ENCODE measurements around the gene SOX5. TPM values are rescaled to one million over a fixed set of nuclear protein-coding genes. Genes with fewer than 3 reads are reported as not detected.

The SOX5 gene
- total and polyA plus RNA-seq, 2 donors (not counting 1 experiment from before 2014, with no cell fraction given), result 9.2 to 32.0 TPM

GRCh38 chr12:23742574-23742973 is 206.9 kb downstream of the SOX5 start:
- Histone ChIP-seq H3K4me3 (replicated peaks in 1 of 4; ENCODE audit: control extremely low read depth in 1 of 4, insufficient read depth in 1 of 4, low read depth in 3 of 4, low read length in 4 of 4) (no peak overlapping the region), H3K9ac (ENCODE audit: insufficient read depth, low read length) (no peak overlapping the region), H3K79me2 (ENCODE audit: control insufficient read depth, insufficient read depth, low read length) (no peaks in the 10 kb centered on the region), H3K27me3 (ENCODE audit: control insufficient read depth, insufficient read depth, low read length) (no peaks in the 10 kb centered on the region), H2AFZ (ENCODE audit: low read length) (no peak overlapping the region), H3K4me1 (ENCODE audit: control insufficient read depth, extremely low read depth, insufficient read depth, low read length) (no peaks in the 10 kb centered on the region), H4K20me1 (ENCODE audit: control insufficient read depth, extremely low read depth, insufficient read depth, low read length) (no peaks in the 10 kb centered on the region), H3K27ac (ENCODE audit: insufficient read depth, low read length) (no peak overlapping the region), H3K9me3 (ENCODE audit: control insufficient read depth, insufficient read depth, low read depth, low read length) (no peaks in the 10 kb centered on the region), H3K4me2 (ENCODE audit: extremely low read depth, insufficient read depth, low read length) (no peak overlapping the region), H3K36me3 (ENCODE audit: control insufficient read depth, insufficient read depth, low read length) (no peaks in the 10 kb centered on the region)
- DNase-seq (ENCODE audit: low read depth in 2 of 2), result no peak
- TF ChIP-seq CTCF (conservative IDR thresholded peaks at IDR 0.05 in 1 of 2, IDR thresholded peaks at IDR 0.05 in 1 of 2; ENCODE audit: low read depth in 1 of 2, low read length in 2 of 2) (no peak), EZH2 (IDR thresholded peaks at IDR 0.05; ENCODE audit: low read length, missing control alignments) (no peak)

- TF ChIP-seq CTCF (conservative IDR thresholded peaks at IDR 0.05 in 1 of 2, IDR thresholded peaks at IDR 0.05 in 1 of 2; ENCODE audit: low read depth in 1 of 2, low read length in 2 of 2), result no peak
- no peak for TF ChIP-seq EZH2 (IDR thresholded peaks at IDR 0.05; ENCODE audit: low read length, missing control alignments)
- DNase-seq (ENCODE audit: low read depth in 2 of 2), result no peak
- H3K79me2 ChIP-seq (ENCODE audit: control insufficient read depth, insufficient read depth, low read length), result no peaks in the 10 kb centered on the region
Observed at GRCh38 chr12:23731493-23731892, 218.0 kb downstream of the SOX5 start.

GRCh38 chr12:23731035-23731434 is 218.4 kb downstream of the SOX5 start:
- TF ChIP-seq EZH2 (IDR thresholded peaks at IDR 0.05; ENCODE audit: low read length, missing control alignments) (no peak), CTCF (conservative IDR thresholded peaks at IDR 0.05 in 1 of 2, IDR thresholded peaks at IDR 0.05 in 1 of 2; ENCODE audit: low read depth in 1 of 2, low read length in 2 of 2) (no peak)
- Histone ChIP-seq H3K9ac (ENCODE audit: insufficient read depth, low read length) (no peak overlapping the region), H3K4me3 (replicated peaks in 1 of 4; ENCODE audit: control extremely low read depth in 1 of 4, insufficient read depth in 1 of 4, low read depth in 3 of 4, low read length in 4 of 4) (no peak overlapping the region), H3K4me2 (ENCODE audit: extremely low read depth, insufficient read depth, low read length) (no peak overlapping the region), H3K36me3 (ENCODE audit: control insufficient read depth, insufficient read depth, low read length) (no peaks in the 10 kb centered on the region), H3K27ac (ENCODE audit: insufficient read depth, low read length) (no peak overlapping the region), H3K27me3 (ENCODE audit: control insufficient read depth, insufficient read depth, low read length) (no peaks in the 10 kb centered on the region), H4K20me1 (ENCODE audit: control insufficient read depth, extremely low read depth, insufficient read depth, low read length) (no peaks in the 10 kb centered on the region), H3K79me2 (ENCODE audit: control insufficient read depth, insufficient read depth, low read length) (no peaks in the 10 kb centered on the region), H3K9me3 (ENCODE audit: control insufficient read depth, insufficient read depth, low read depth, low read length) (no peaks in the 10 kb centered on the region), H2AFZ (ENCODE audit: low read length) (no peak overlapping the region), H3K4me1 (ENCODE audit: control insufficient read depth, extremely low read depth, insufficient read depth, low read length) (no peaks in the 10 kb centered on the region)
- DNase-seq (ENCODE audit: low read depth in 2 of 2), result no peak

More at GRCh38 chr12:23731493-23731892, 218.0 kb downstream of the SOX5 start:
- Histone ChIP-seq H4K20me1 (ENCODE audit: control insufficient read depth, extremely low read depth, insufficient read depth, low read length) (no peaks in the 10 kb centered on the region), H3K27me3 (ENCODE audit: control insufficient read depth, insufficient read depth, low read length) (no peaks in the 10 kb centered on the region), H3K4me3 (replicated peaks in 1 of 4; ENCODE audit: control extremely low read depth in 1 of 4, insufficient read depth in 1 of 4, low read depth in 3 of 4, low read length in 4 of 4) (no peak overlapping the region), H2AFZ (ENCODE audit: low read length) (no peak overlapping the region), H3K27ac (ENCODE audit: insufficient read depth, low read length) (no peak overlapping the region), H3K36me3 (ENCODE audit: control insufficient read depth, insufficient read depth, low read length) (no peaks in the 10 kb centered on the region), H3K9ac (ENCODE audit: insufficient read depth, low read length) (no peak overlapping the region), H3K4me2 (ENCODE audit: extremely low read depth, insufficient read depth, low read length) (no peak overlapping the region), H3K4me1 (ENCODE audit: control insufficient read depth, extremely low read depth, insufficient read depth, low read length) (no peaks in the 10 kb centered on the region), H3K9me3 (ENCODE audit: control insufficient read depth, insufficient read depth, low read depth, low read length) (no peaks in the 10 kb centered on the region)
